Activated CD8-positive, alpha-beta T cell treated with anti-CD3 and anti-CD28 coated beads for 36 hours (primary cell): ENCODE measurements around the gene CLEC16A. TPM values are rescaled to one million over a fixed set of nuclear protein-coding genes. Genes with fewer than 3 reads are reported as not detected.

Experiments used
- ATAC-seq: fragments of 200-7000 bp; cut with Tn5 transposase; one replicate; pipeline ENCODE4 v1.10.0; 2021; ENCODE audit warnings: mild to moderate bottlenecking, moderate library complexity
- CTCF ChIA-PET: fragments of 350-600 bp; sonication (Branson Sonifier 250); formaldehyde crosslinking; loops from one replicate; lab custom pipeline; 2021; ENCODE audit warnings: antibody characterized with exemption; lab: Charles Lee
- POLR2A ChIA-PET: fragments of 350-600 bp; sonication (Branson Sonifier 250); formaldehyde crosslinking; loops from one replicate; lab custom pipeline; 2021; ENCODE audit warnings: antibody characterized with exemption; lab: Charles Lee
- DNase-seq: peaks from one replicate; pipeline ENCODE4 v3.0.0-alpha.2; 2020
- H3K27ac Mint-ChIP-seq: one replicate; pipeline ENCODE4 v1.8.0; 2021; ENCODE audit warnings: mild to moderate bottlenecking, mixed read lengths
- H3K27me3 Mint-ChIP-seq: one replicate; pipeline ENCODE4 v1.8.0; 2021; ENCODE audit warnings: mixed read lengths
- H3K36me3 Mint-ChIP-seq: one replicate; pipeline ENCODE4 v1.8.0; 2021; ENCODE audit warnings: low read depth, mixed read lengths
- H3K4me1 Mint-ChIP-seq: one replicate; pipeline ENCODE4 v1.8.0; 2021; ENCODE audit warnings: low read depth, mixed read lengths
- H3K4me3 Mint-ChIP-seq: one replicate; pipeline ENCODE4 v1.8.0; 2021; ENCODE audit warnings: mild to moderate bottlenecking, moderate library complexity, mixed read lengths
- H3K9me3 Mint-ChIP-seq: one replicate; pipeline ENCODE4 v1.8.0; 2021; ENCODE audit warnings: mixed read lengths
- intact Hi-C: fragments of 100-400 bp; cut with micrococcal nuclease; formaldehyde crosslinking; loops from one replicate; pipeline ENCODE4 v1.10.0; 2022
- total RNA-seq, 2 experiments: library from RNA; stranded (reverse); gene quantifications; one replicate each; pipeline ENCODE4 v1.2.3, GENCODE V29; 2021
- TF ChIP-seq, protein P1 (sequence below): fragments of 200-600 bp; IDR thresholded peaks from one replicate; pipeline ENCODE4 v1.8.0; 2022; ENCODE audit warnings: antibody characterized with exemption, mild to moderate bottlenecking

Gene CLEC16A
- total RNA-seq, 2 experiments from 2014 or later, result 20.4 to 21.7 TPM

DNA sequence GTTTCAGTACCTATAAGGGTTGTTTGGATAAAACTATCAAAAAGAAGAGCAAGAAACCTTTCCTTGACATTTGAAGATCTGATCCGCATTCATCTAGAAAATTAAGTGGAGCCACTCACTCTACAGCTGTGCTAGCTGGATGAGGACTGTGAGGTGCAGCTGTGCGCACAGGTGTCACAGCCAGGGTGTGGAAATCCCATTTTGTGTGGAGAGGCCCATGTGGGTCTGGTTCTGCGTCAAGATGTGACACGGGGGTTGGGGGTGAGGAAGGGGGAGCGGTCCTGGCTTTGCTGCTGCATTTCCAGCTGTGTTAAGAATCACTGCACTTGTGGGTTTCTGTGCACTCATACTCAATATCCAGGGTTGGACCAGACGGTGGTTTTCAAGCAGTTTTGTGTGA is 70.7 kb downstream of the CLEC16A start:
- ChIA-PET POLR2A (interaction anchor here (1.2 kb wide), 1 partner anchor 9 kb away, joined by 3 read pairs; no protein-coding TSS in a partner anchor), CTCF (interaction anchor here (1.3 to 2.5 kb wide), 3 partner anchors 19 to 51 kb away, joined by 3 to 7 read pairs (median 3); no protein-coding TSS in a partner anchor)
- Mint-ChIP-seq H3K9me3 (no peaks in the 10 kb centered on the region), H3K4me3 (no peak overlapping the region), H3K36me3 (peaks cover 17% of the 10 kb centered on the region), H3K27me3 (no peaks in the 10 kb centered on the region), H3K4me1 (peaks cover 12% of the 10 kb centered on the region), H3K27ac (no peak overlapping the region)
- intact Hi-C loops, result no loop called here
- TF ChIP-seq, protein P1, sequence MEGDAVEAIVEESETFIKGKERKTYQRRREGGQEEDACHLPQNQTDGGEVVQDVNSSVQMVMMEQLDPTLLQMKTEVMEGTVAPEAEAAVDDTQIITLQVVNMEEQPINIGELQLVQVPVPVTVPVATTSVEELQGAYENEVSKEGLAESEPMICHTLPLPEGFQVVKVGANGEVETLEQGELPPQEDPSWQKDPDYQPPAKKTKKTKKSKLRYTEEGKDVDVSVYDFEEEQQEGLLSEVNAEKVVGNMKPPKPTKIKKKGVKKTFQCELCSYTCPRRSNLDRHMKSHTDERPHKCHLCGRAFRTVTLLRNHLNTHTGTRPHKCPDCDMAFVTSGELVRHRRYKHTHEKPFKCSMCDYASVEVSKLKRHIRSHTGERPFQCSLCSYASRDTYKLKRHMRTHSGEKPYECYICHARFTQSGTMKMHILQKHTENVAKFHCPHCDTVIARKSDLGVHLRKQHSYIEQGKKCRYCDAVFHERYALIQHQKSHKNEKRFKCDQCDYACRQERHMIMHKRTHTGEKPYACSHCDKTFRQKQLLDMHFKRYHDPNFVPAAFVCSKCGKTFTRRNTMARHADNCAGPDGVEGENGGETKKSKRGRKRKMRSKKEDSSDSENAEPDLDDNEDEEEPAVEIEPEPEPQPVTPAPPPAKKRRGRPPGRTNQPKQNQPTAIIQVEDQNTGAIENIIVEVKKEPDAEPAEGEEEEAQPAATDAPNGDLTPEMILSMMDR, result no peak
- DNase-seq, result no peak
- no peak for ATAC-seq

DNA sequence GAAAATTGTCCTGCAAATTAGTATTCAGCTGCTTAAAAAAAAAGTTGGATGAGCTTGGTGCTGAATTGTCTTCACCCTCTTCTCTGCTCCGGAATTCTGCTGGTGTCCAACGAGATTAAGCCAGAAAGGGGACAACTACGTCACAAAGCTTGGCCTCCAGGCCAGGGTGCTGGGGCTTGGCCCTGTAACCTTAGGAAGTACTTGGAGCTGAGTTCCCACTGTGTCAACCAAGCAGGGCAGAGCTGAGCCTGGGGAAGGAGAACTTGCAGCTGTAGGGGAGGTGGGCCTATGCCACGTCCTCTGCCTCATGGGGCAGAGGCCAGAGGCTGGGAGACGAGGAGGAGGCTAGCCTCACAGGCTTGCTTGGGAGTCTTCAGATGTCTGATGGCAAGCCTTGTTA is 71.2 kb downstream of the CLEC16A start:
- intact Hi-C loops, result no loop called here
- ChIA-PET POLR2A (interaction anchor here (1.2 kb wide), 1 partner anchor 9 kb away, joined by 3 read pairs; no protein-coding TSS in a partner anchor), CTCF (interaction anchor here (1.4 to 2.5 kb wide), 2 partner anchors 44 to 51 kb away, joined by 3 to 7 read pairs; no protein-coding TSS in a partner anchor)
- TF ChIP-seq, protein P1, result no peak
- H3K27ac Mint-ChIP-seq, result no peak overlapping the region
- peaks cover 19% of the 10 kb centered on the region for H3K36me3 Mint-ChIP-seq
- DNase-seq (no peak), ATAC-seq (no peak)
- H3K4me3 Mint-ChIP-seq, result no peak overlapping the region
- H3K27me3 Mint-ChIP-seq, result no peaks in the 10 kb centered on the region
- H3K9me3 Mint-ChIP-seq, result no peaks in the 10 kb centered on the region
- H3K4me1 Mint-ChIP-seq, result peaks cover 12% of the 10 kb centered on the region

DNA sequence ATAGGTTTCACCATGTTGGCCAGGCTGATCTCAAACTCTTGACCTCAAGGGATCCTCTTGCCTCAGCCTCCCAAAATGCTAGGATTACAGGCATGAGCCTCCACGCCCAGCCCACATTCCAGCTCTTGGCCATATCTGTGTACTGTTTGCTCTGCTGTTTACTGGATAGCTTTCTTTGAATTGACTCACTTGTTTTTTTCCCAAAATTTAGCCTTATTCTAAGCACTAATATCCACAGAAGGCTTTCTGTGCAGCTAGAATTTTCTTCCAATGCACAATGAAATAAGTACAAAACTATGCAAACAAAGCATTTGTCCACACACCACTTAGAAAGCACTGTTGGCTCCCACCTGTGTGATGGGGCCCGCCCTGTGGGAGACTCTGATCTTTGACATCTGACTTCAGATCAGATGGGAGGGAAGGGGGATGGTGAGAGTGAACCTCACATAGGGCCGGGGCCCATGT is 72.2 kb downstream of the CLEC16A start:
- ATAC-seq (no peak), DNase-seq (peak; percentile 15)
- ChIA-PET CTCF (interaction anchor here (0.6 to 2.5 kb wide), 4 partner anchors 12 to 52 kb away, joined by 3 to 7 read pairs (median 4); no protein-coding TSS in a partner anchor), POLR2A (interaction anchor here (0.7 kb wide), 1 partner anchor 10 kb away, joined by 3 read pairs; no protein-coding TSS in a partner anchor)
- H3K27ac Mint-ChIP-seq, result no peak overlapping the region
- H3K4me3 Mint-ChIP-seq, result no peak overlapping the region
- intact Hi-C loops, result no loop called here
- peaks cover 17% of the 10 kb centered on the region for H3K36me3 Mint-ChIP-seq
- H3K27me3 Mint-ChIP-seq, result no peaks in the 10 kb centered on the region
- peaks cover 12% of the 10 kb centered on the region for H3K4me1 Mint-ChIP-seq
- no peaks in the 10 kb centered on the region for H3K9me3 Mint-ChIP-seq
- TF ChIP-seq, protein P1, result no peak

DNA sequence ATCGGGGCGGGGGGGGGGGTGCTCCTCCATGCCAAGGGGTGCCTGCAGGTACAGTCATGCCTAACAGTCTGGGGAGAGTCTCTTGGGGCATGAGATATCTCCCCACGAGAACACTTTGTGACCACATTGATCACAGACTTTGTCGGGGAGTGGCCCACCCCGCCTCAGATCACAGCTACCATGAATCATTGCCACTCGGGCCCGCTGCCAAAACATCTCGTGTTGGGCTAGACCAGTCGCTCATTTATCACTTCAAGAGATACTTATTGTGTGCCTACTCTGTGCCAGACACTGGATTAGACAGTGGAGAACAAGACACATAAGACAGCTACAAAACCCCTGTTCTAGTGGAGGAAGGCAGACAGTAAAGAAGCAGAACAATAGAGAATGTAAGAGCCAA is 72.6 kb downstream of the CLEC16A start:
- TF ChIP-seq, protein P1, result no peak
- POLR2A ChIA-PET, result no interaction called here
- peak; percentile 66 for DNase-seq
- Mint-ChIP-seq H3K4me3 (no peak overlapping the region), H3K9me3 (no peaks in the 10 kb centered on the region), H3K27me3 (no peaks in the 10 kb centered on the region), H3K4me1 (peaks cover 12% of the 10 kb centered on the region), H3K27ac (no peak overlapping the region), H3K36me3 (peaks cover 17% of the 10 kb centered on the region)
- ATAC-seq, result peak; percentile 77
- CTCF ChIA-PET, result interaction anchor here (0.7 to 2.5 kb wide), 3 partner anchors 17 to 53 kb away, joined by 3 to 7 read pairs (median 4); no protein-coding TSS in a partner anchor
- intact Hi-C loops, result no loop called here

DNA sequence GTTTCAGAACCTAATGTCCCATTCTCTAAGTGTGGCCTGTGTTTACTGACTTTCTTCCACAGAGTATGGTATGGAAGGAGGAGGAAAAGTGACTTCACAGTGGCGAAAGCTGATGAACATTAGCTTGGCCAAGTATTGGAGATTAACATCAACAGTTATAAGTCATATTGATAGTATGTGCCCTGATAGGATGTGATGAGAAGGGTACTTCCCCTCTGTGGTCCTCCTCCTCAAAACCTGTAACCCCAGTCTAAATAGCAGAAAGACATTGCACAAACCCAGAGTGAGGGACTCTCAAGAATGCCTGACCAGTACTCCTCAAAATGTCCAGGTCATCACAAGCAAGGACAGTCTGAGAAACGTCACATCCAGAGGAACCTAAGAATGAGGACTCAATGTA is 73.1 kb downstream of the CLEC16A start:
- peaks cover 12% of the 10 kb centered on the region for H3K4me1 Mint-ChIP-seq
- H3K27me3 Mint-ChIP-seq, result no peaks in the 10 kb centered on the region
- no peak overlapping the region for H3K4me3 Mint-ChIP-seq
- intact Hi-C loops, result no loop called here
- ChIA-PET POLR2A (no interaction called here), CTCF (interaction anchor here (1.5 to 2.5 kb wide), 2 partner anchors 24 to 53 kb away, joined by 4 to 7 read pairs; no protein-coding TSS in a partner anchor)
- TF ChIP-seq, protein P1, result no peak
- ATAC-seq (no peak), DNase-seq (no peak)
- no peaks in the 10 kb centered on the region for H3K9me3 Mint-ChIP-seq
- H3K36me3 Mint-ChIP-seq, result peaks cover 17% of the 10 kb centered on the region
- no peak overlapping the region for H3K27ac Mint-ChIP-seq
